Ishikawa (cell line): ENCODE data around the gene FLT1.

Experiments
- CEBPB ChIP-seq: IDR thresholded peaks from 2 replicates; pipeline ENCODE4 v1.6.1; 2012
- CREB1 ChIP-seq: IDR thresholded peaks from 2 replicates; pipeline ENCODE4 v1.6.1; 2012; ENCODE audit warnings: low read depth
- EGR1 ChIP-seq: IDR thresholded peaks from 2 replicates; pipeline ENCODE4 v1.6.1; 2012
- EP300 ChIP-seq: IDR thresholded peaks from 2 replicates; pipeline ENCODE4 v1.6.1; 2012; ENCODE audit warnings: borderline replicate concordance
- FOXM1 ChIP-seq: IDR thresholded peaks from 2 replicates; pipeline ENCODE4 v1.6.1; 2012; ENCODE audit warnings: low read depth, borderline replicate concordance
- MAX ChIP-seq: IDR thresholded peaks from 2 replicates; pipeline ENCODE4 v1.6.1; 2012
- NFIC ChIP-seq: IDR thresholded peaks from 2 replicates; pipeline ENCODE4 v1.6.1; 2012
- RAD21 ChIP-seq: IDR thresholded peaks from 2 replicates; pipeline ENCODE4 v1.6.1; 2012; ENCODE audit warnings: low read depth
- REST ChIP-seq: IDR thresholded peaks from 2 replicates; pipeline ENCODE4 v1.6.1; 2012; ENCODE audit warnings: low read depth, mild to moderate bottlenecking
- TCF12 ChIP-seq: IDR thresholded peaks from 2 replicates; pipeline ENCODE4 v1.6.1; 2012; ENCODE audit warnings: low read depth
- TEAD4 ChIP-seq: IDR thresholded peaks from 2 replicates; pipeline ENCODE4 v1.6.1; 2012
- USF1 ChIP-seq: IDR thresholded peaks from 2 replicates; pipeline ENCODE4 v1.6.1; 2012
- YY1 ChIP-seq: IDR thresholded peaks from 2 replicates; pipeline ENCODE4 v1.6.1; 2012; ENCODE audit warnings: low read depth
- ZBTB7A ChIP-seq: IDR thresholded peaks from 2 replicates; pipeline ENCODE4 v1.6.1; 2012; ENCODE audit warnings: low read depth

Gene FLT1

GRCh38 chr13:28394422-28394821, 100.5 kb downstream of the FLT1 start:
- TF ChIP-seq USF1 = no peak
- TF ChIP-seq NFIC = no peak
- no peak for TF ChIP-seq TCF12
- TF ChIP-seq CEBPB = no peak
- TF ChIP-seq MAX = no peak
- TF ChIP-seq YY1 = no peak
- TF ChIP-seq EP300 = no peak

GRCh38 chr13:28392896-28393505, 101.9 kb downstream of the FLT1 start:
- TF ChIP-seq RAD21 (no peak), REST (no peak), ZBTB7A (no peak), FOXM1 (no peak)

GRCh38 chr13:28392428-28392827, 102.5 kb downstream of the FLT1 start:
- TF ChIP-seq TCF12 (no peak), REST (no peak), USF1 (no peak), TEAD4 (no peak), ZBTB7A (no peak), MAX (no peak), YY1 (no peak), EP300 (no peak)

- TF ChIP-seq ZBTB7A (no peak), CREB1 (no peak), REST (no peak), EP300 (no peak), EGR1 (no peak), RAD21 (no peak)
Measured at GRCh38 chr13:28387740-28388501, 107.0 kb downstream of the FLT1 start.

GRCh38 chr13:28385362-28385761, 109.6 kb downstream of the FLT1 start:
- TF ChIP-seq CREB1 = no peak
- no peak for TF ChIP-seq TEAD4
- TF ChIP-seq ZBTB7A = no peak
- TF ChIP-seq EP300 = no peak
- TF ChIP-seq USF1 = no peak
